Activated T-helper 1 cell treated with anti-CD3 and anti-CD28 coated beads, Interleukin-12 subunit alpha, Interleukin-12 subunit beta, Interleukin-2, Interleukin-4 antibody, amounts not matched to agents 30 ng/mL and 10 ng/mL and 1 ng/mL, durations not matched to agents 14 hours and 24 hours and 36 hours (primary cell): ENCODE results near the gene PRAMEF4. TPM values are rescaled to one million over a fixed set of nuclear protein-coding genes. Genes with fewer than 3 reads are reported as not detected.
"Not testable (repeated sequence)": the region's sequence is repeated elsewhere in the genome, so short reads cannot be mapped to it uniquely, and the experiment has no call there.

Experiments used
- DNase-seq: peaks from one replicate; pipeline ENCODE4 v3.0.0; 2021; ENCODE audit warnings: low spot score
- H3K27ac Mint-ChIP-seq: one replicate; pipeline ENCODE4 v1.8.0; 2021; ENCODE audit warnings: mild to moderate bottlenecking, mixed read lengths
- H3K27me3 Mint-ChIP-seq: one replicate; pipeline ENCODE4 v1.8.0; 2022; ENCODE audit warnings: mild to moderate bottlenecking, moderate library complexity, mixed read lengths; ENCODE audit not compliant: insufficient read depth
- H3K36me3 Mint-ChIP-seq: one replicate; pipeline ENCODE4 v1.8.0; 2021; ENCODE audit warnings: low read depth, mixed read lengths
- H3K4me1 Mint-ChIP-seq: one replicate; pipeline ENCODE4 v1.8.0; 2021; ENCODE audit warnings: low read depth, mixed read lengths
- H3K4me3 Mint-ChIP-seq: one replicate; pipeline ENCODE4 v1.8.0; 2021; ENCODE audit warnings: mild to moderate bottlenecking, moderate library complexity, mixed read lengths
- H3K9me3 Mint-ChIP-seq: one replicate; pipeline ENCODE4 v1.8.0; 2021; ENCODE audit warnings: mixed read lengths
- intact Hi-C: fragments of 100-400 bp; cut with micrococcal nuclease; formaldehyde crosslinking; loops from one replicate; pipeline ENCODE4 v1.15.1; 2024
- total RNA-seq: library from RNA; stranded (reverse); gene quantifications from 2 replicates; pipeline ENCODE4 v1.2.3, GENCODE V29; 2022

PRAMEF4 gene
- total RNA-seq, 1 donor from 2014 or later: not detected

DNA sequence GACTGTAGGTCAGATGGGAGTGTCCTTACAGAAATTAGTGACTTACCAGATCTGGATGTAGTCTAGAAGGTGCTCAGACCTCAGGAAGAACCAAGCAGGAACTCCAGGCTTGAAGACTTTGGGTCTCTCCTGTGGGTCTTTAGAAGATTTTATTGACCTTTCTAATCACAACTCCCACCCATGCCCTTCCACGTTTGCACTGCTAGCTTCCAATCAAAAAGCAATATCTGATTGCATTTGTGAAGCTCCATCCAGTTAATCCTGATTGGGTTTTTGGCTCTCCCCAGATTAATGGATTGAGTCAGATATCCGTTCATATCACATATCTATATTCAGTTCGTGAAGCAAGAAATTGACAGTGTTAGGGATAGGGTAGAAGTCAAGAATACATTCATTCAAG lies 54.7 kb downstream of the PRAMEF4 start, which contains the start of gene PRAMEF11:
Gene PRAMEF11, minus strand, starts transcription at position 101 of the 400 bp plus-strand sequence. CDS start 2,621 bp downstream, outside the sequence.
- H3K4me3 Mint-ChIP-seq, H3K4me1 Mint-ChIP-seq, DNase-seq, H3K9me3 Mint-ChIP-seq, H3K27ac Mint-ChIP-seq, H3K27me3 Mint-ChIP-seq, H3K36me3 Mint-ChIP-seq, intact Hi-C loops: not testable (repeated sequence)

Other genes with a start within 250 kb of the PRAMEF4 start
- not detected in 2 replicates for gene AADACL4, start 242.1 kb downstream of the PRAMEF4 start, total RNA-seq
- gene AADACL3, start 170.1 kb downstream of the PRAMEF4 start, total RNA-seq: not detected in 2 replicates
- not detected in 2 replicates for gene CFAP107, start 140.0 kb downstream of the PRAMEF4 start, total RNA-seq
- gene PRAMEF12, start 112.5 kb downstream of the PRAMEF4 start, total RNA-seq: not detected in 2 replicates
- not detected in 2 replicates for gene PRAMEF1, start 94.8 kb downstream of the PRAMEF4 start, total RNA-seq
- not detected in 2 replicates for gene PRAMEF11, start 54.8 kb downstream of the PRAMEF4 start, total RNA-seq
- not detected in 2 replicates for gene HNRNPCL1, start 37.5 kb downstream of the PRAMEF4 start, total RNA-seq
- not detected in 2 replicates for gene PRAMEF2, start 29.1 kb downstream of the PRAMEF4 start, total RNA-seq
- gene PRAMEF10, start 12.1 kb upstream of the PRAMEF4 start, total RNA-seq: not detected in 2 replicates
- gene PRAMEF7, start 30.4 kb upstream of the PRAMEF4 start, total RNA-seq: not detected in 2 replicates
- gene PRAMEF6, start 61.4 kb upstream of the PRAMEF4 start, total RNA-seq: not detected in 2 replicates
- not detected in 2 replicates for gene PRAMEF27, start 170.4 kb upstream of the PRAMEF4 start, total RNA-seq
- gene HNRNPCL3, start 174.6 kb upstream of the PRAMEF4 start, total RNA-seq: not detected in 2 replicates
- gene PRAMEF25, start 184.6 kb upstream of the PRAMEF4 start, total RNA-seq: not detected in 2 replicates
- gene HNRNPCL2, start 230.7 kb upstream of the PRAMEF4 start, total RNA-seq: not detected in 2 replicates